ENCODE measurements around the gene SPNS3.

The SPNS3 gene

GRCh38 chr17:4436381-4436780, 2.6 kb downstream of the SPNS3 start:
- peak in 1 of 5 experiments; percentile 90 for DNase-seq

DNA sequence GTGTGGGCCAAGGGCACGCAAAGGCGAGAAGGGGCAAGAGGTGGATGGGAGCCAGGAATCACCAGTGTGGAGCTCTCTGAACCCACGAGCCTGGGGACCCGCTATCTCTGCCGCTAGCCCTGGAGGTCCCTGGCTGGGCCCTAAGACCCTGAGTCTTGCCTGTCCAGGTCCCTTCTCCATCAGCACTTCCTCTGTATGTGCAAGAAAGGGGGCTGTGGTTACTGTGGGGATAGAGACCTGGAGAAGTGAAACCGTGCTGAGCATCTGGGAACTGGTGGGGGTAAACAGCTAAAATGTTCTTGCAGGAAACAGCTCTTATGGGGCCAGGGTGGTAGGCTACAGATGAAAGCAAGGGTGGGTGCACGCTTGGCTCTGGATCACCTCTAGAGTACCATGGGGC, 3.1 kb downstream of the SPNS3 start:
- DNase-seq: peak in 1 of 5 experiments; percentile 43

- DNase-seq: no peak
Measured at GRCh38 chr17:4438162-4438944, 4.6 kb downstream of the SPNS3 start.

GRCh38 chr17:4440021-4440420, 6.3 kb downstream of the SPNS3 start:
- no peak for DNase-seq

DNA sequence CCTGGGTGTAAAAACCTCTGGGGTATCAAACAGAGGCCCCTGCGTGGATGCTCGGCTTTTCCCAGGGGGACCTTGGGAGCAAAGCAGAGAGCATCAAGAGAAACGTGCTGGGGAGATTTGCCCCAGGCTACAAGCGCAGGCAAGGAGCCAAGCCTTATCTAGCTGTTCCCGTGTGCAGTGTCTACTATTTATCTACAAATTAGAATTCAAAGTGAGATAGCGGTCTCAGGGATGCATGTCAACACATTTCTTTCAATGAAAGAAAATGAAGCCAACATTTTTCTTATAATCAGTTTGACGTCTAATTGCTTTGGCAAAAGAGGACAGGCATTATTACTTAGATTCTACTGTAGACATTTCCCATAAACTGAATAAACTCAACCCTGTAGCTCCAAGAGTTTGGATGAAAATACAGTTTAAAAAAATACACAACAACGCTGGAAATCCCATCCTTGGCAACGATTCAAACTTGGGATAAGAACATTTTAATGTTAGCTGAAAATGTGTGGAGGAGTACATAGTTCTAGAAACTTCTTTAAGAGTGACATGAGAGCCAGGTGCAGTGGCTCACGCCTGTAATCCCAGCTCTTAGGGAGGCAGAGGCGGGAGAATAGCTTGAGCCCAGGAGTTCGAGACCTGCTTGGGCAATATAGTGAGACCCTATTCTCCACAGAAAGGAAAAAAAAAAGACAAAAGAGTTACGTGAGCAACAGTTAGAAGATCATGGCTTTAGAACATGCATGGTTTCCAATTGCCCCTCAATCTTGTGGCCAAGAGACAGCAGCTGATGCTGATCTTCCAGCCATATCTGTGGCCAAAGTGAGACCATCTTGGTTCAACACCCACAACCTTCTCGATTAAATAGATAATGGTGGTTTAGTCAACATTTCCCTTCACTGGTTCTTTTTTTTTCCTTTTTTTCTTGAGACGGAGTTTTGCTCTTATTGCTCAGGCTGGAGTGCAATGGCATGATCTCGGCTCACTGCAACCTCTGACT, 7.2 kb downstream of the SPNS3 start:
- peak in 1 of 5 experiments; percentile 8 for DNase-seq

GRCh38 chr17:4442582-4442981, 8.8 kb downstream of the SPNS3 start:
- no peak for DNase-seq

DNA sequence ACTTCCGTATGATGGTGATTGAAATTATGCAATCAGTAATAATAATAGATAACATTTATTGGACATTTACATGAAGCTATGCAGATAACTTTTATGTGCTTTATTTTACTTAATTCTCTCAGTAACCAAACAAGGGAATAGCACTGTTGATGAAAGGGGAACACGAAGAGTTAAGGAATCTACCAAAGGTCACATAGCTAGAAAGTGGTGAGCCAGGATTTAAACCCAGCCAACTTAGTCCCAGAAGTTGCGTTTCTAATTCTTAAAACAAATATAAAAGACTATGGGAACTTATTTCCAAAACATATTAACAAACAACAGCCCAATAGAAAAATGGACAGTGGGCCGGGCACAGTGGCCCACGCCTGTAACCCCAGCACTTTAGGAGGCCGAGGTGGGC, 9.7 kb downstream of the SPNS3 start:
- DNase-seq: no peak

DNA sequence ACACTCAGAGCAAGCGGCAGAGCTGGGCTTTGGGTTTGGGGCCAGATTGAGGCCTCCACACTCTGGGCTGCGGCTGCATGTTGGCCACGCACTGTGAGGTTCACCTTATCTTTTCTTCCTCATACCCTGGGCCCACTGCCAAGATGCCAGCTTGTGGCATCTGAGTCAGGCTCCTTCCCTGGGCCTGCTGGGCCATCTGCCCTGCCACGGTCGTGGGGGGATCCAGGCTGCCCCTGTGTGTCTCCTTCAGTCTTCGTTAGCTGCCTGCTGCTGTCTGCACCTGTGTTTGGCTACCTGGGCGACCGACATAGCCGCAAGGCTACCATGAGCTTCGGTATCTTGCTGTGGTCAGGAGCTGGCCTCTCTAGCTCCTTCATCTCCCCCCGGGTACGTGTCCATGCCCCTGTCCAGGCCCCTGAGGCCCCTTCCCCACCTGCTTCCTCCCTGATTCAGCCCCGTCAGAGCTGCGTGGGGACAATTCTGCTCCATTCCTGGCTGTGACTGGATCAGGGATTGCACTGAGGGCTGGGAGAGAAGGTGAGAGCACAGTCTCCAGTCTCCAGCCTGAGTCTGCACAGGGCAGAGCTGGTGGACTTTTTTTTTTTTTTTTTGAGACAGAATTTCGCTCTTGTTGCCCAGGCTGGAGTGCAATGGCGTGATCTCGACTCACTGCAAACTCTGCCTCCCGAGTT, 11.2 kb downstream of the SPNS3 start:
- no peak for DNase-seq

DNA sequence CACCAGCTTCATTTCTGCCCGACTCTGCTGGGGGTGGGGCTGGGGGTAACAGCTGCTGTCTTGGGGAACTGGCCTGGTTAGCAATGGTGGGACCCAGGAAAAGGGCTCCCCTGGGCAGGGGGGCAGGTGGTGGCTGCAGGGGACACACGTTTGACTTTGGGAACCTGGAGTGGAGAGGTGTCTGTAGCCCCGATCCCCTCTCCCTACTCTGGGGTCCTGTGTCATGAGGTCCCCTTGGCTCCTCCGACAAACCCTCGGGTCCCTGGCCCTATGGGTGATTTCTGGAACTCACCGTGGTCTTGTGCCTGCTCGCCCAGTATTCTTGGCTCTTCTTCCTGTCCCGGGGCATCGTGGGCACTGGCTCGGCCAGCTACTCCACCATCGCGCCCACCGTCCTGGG, 12.0 kb downstream of the SPNS3 start:
- no peak for DNase-seq

GRCh38 chr17:4446326-4447071, 12.8 kb downstream of the SPNS3 start:
- DNase-seq: no peak

- DNase-seq: no peak
Measured at GRCh38 chr17:4448197-4448980, 14.6 kb downstream of the SPNS3 start.

DNA sequence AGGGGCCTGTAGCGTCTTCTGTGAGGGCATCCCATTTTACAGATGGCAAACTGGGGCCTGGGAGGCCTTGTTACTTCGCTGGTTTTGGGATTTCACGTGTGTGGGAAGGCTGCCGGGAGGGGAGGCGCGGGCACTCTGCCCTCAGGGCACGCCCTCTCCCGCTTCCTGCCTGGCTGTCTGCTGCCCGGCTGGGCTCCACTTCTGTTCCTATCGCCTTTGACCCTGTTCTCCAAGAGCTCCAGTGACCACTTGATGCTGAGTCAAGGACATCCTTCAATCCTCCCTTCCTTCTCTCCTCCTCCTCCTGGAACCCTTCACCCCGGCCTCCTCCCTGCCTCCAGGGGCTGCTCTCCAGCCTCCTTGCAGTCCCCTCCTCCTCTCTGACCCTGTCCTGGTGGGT, 16.0 kb downstream of the SPNS3 start:
- no peak for DNase-seq

DNA sequence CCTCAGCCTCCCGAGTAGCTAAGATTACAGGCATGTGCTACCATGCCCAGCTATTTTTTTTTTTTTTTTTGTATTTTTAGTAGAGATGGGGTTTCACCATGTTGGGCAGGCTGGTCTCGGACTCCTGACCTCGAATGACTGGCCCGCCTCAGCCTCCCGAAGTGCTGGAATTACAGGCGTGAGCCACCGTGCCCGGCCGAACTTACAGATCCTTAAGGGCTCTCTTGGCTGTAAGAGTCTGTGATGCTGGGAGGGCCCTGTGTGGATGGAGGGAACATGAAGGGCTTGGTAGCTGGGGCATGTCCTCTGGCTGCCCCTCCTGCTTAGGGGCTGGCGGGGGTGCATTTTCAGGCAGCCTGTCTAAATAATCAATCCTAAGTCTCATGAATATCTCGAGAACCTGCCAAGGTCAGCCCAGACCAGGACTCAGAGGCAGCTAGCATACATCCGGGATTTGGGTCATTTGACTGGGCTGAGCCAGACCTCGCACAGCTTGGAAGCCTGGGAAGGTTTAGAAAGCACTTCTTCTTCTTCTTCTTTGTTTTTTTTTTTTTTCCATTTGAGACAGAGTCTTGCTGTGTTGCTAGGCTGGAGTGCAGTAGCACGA, 17.1 kb downstream of the SPNS3 start:
- no peak for DNase-seq

GRCh38 chr17:4453812-4454591, 20.3 kb downstream of the SPNS3 start:
- DNase-seq: no peak

DNA sequence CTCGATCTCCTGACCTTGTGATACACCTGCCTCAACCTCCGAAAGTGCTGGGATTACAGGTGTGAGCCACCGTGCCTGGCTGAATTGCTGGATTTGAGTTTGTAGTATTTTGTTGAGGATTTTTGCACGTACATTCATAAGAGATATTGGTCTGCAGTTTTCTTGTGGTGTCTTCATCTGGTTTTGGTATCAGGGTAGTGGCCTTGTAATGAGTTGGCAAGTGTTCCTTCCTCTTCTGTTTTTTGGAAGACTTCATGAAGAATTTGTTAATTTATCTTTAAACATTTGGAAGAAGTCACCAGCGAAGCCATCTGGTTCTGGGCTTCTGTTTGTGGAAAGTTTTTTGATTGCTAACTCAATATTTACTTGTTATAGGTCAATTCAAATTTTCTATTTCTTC, 26.9 kb downstream of the SPNS3 start:
- DNase-seq: no peak

DNA sequence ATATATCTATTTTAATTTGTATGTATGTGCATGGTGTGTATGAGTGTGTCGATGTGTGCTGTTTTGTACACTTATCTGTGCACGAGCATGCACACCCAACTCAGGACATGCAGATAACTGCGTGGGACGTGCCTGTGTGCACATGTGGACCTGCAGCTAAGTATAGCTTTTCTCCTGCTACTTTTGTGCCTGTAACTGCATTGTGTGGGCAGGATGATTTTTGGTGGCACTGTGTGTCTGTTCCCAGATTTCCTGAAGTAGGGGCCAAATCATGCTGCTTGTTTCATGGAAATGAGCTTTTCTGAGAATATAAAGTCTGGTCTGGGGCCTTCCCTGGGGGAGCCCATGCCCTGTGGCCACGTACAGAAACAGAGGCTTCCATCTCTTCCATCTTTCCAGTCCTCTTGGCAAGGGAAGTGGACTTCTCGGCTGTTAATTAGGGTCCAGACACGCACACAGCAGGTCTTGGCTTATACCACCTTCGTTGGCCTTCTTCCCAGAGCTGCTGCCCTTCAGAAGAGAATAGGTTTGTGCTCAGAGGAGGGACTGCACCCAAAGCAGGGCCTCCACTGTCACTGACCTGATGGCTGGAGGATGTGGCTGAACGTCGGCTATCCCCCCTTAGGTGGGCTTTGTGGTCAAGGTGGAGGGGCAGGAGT, 30.2 kb downstream of the SPNS3 start:
- DNase-seq: no peak

DNA sequence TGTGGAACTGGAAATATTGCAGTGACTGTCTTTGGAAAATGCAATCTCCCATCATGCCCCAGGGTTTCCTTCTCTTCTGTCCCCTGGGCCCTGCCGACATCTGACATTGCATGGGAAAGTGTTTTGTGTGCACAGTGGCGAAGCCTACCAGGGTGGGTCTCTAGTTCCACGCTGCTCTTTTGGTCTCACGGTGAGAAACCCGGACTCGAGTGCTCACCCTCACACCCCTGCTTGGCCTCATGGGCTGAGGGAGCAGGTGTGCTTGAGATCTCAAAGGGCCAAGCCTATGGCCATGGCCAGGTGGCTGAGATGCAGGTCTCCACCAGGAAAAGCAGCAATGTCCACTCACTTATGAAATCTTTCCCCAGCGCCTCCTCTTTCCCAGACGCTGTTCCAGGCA, 32.0 kb downstream of the SPNS3 start:
- DNase-seq: no peak

DNA sequence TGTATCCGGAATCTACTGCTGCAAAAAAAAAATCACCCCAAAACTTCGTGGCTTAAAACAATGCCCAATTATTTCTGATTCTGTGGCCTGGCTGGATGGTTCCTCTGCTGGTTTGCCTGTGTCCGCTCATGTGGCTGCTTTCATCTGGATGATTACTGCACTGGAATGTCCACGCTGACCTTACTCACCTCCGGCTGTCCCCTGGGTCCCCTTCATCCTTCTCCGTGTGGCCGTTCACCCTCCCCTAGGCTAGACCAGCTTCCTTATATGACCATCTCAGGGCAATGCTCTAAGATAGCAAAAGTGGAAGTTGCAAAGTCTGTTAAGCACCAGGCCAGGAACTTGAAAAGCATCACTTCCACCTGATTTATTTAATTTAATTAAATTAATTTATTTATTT, 33.5 kb downstream of the SPNS3 start:
- DNase-seq: no peak

GRCh38 chr17:4469552-4469951, 35.8 kb downstream of the SPNS3 start:
- DNase-seq: no peak

DNA sequence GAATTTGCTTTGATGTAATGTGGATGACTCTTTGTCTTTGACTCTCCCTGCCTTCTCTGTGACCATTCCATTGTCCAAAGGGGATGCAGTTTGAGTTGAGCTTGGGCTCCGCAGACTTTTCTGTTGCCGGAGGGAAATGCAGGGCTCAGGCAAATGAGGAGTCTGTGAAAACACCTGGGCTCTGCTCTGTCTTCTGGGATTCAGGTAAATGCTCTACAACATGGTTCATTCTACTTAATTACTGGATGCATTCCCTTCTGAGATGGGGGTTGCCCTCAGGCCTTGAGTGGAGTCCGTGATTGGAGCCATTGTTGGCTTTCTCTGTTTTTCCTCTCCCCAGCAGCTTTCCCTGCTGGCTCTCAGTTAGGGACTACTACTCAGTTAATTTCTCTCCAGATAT, 38.5 kb downstream of the SPNS3 start:
- no peak for DNase-seq

All from T-helper 2 cell (primary cell).